Measurements from ENCODE around the gene PRIM1. TPM values are rescaled to one million over a fixed set of nuclear protein-coding genes. Genes with fewer than 3 reads are reported as not detected.
"Not testable (repeated sequence)": the region's sequence is repeated elsewhere in the genome, so short reads cannot be mapped to it uniquely, and the experiment has no call there.

PRIM1 gene
- total RNA-seq, 1 experiment from 2014 or later = 94.5 TPM

- no peak for DNase-seq (ENCODE audit: low read depth)
Observed at GRCh38 chr12:56716933-56717880, 34.9 kb downstream of the PRIM1 start.

- DNase-seq (ENCODE audit: low read depth) = no peak
Observed at GRCh38 chr12:56716458-56716857, 35.7 kb downstream of the PRIM1 start.

GRCh38 chr12:56715798-56716197 is 36.3 kb downstream of the PRIM1 start:
- DNase-seq (ENCODE audit: low read depth) = no peak

GRCh38 chr12:56714431-56714929 is 37.6 kb downstream of the PRIM1 start:
- no peak for DNase-seq (ENCODE audit: low read depth)

GRCh38 chr12:56713345-56713744 is 38.8 kb downstream of the PRIM1 start:
- DNase-seq (ENCODE audit: low read depth) = no peak

- DNase-seq (ENCODE audit: low read depth) = no peak
Observed at GRCh38 chr12:56709759-56710376, 42.3 kb downstream of the PRIM1 start.

GRCh38 chr12:56704522-56704921 is 47.6 kb downstream of the PRIM1 start:
- not testable (repeated sequence) for DNase-seq (ENCODE audit: low read depth)

- no peak for DNase-seq (ENCODE audit: low read depth)
Observed at GRCh38 chr12:56699020-56699661, 53.0 kb downstream of the PRIM1 start.

- peak; percentile 27 for DNase-seq (ENCODE audit: low read depth)
Observed at GRCh38 chr12:56695327-56696101, 56.6 kb downstream of the PRIM1 start.

- no peak for DNase-seq (ENCODE audit: low read depth)
Observed at GRCh38 chr12:56694161-56694560, 58.0 kb downstream of the PRIM1 start.

- DNase-seq (ENCODE audit: low read depth) = no peak
Observed at GRCh38 chr12:56688846-56689109, 63.3 kb downstream of the PRIM1 start.

GRCh38 chr12:56688129-56688845 is 63.8 kb downstream of the PRIM1 start, which contains the start of gene PTGES3:
PTGES3 (minus strand) TSS chr12:56688284; CDS start chr12:56687999, 285 bp downstream.
- DNase-seq (ENCODE audit: low read depth) = peak; percentile 99

GRCh38 chr12:56687223-56688128 is 64.6 kb downstream of the PRIM1 start:
- peak; percentile 37 for DNase-seq (ENCODE audit: low read depth)

GRCh38 chr12:56684745-56685359 is 67.3 kb downstream of the PRIM1 start:
- no peak for DNase-seq (ENCODE audit: low read depth)

GRCh38 chr12:56682323-56682722 is 69.8 kb downstream of the PRIM1 start:
- DNase-seq (ENCODE audit: low read depth) = no peak

Measured in Daoy (cell line).